GM12865 (cell line): Measurements from ENCODE around the gene CPM.

ENCODE experiments used
- DNase-seq: peaks from one replicate; pipeline ENCODE4 v3.0.0; 2010; ENCODE audit warnings: low read depth
- H3K4me3 ChIP-seq: 2 replicates; pipeline ENCODE4 v1.5.1; 2011; ENCODE audit warnings: mild to moderate bottlenecking, low read depth, low read length, control low read depth
- CTCF ChIP-seq: IDR thresholded peaks from 2 replicates; pipeline ENCODE4 v1.5.1; 2011; ENCODE audit warnings: low read length, control low read depth, low read depth, inconsistent platforms; ENCODE audit not compliant: insufficient read depth; ENCODE audit errors: missing control alignments

Gene CPM

GRCh38 chr12:68919581-68920239, 13.3 kb downstream of the CPM start:
- no peak for TF ChIP-seq CTCF
- no peak for DNase-seq
- H3K4me3 ChIP-seq = no peak overlapping the region

- DNase-seq = no peak
- no peak overlapping the region for H3K4me3 ChIP-seq
- no peak for TF ChIP-seq CTCF
Measured at GRCh38 chr12:68918960-68919359, 14.0 kb downstream of the CPM start.

GRCh38 chr12:68915055-68915454, 17.9 kb downstream of the CPM start:
- no peak for TF ChIP-seq CTCF
- no peak overlapping the region for H3K4me3 ChIP-seq
- no peak for DNase-seq

GRCh38 chr12:68913682-68914081, 19.3 kb downstream of the CPM start:
- DNase-seq = no peak
- H3K4me3 ChIP-seq = no peak overlapping the region
- TF ChIP-seq CTCF = no peak

GRCh38 chr12:68912916-68913315, 20.1 kb downstream of the CPM start:
- TF ChIP-seq CTCF = no peak
- no peak overlapping the region for H3K4me3 ChIP-seq
- no peak for DNase-seq

GRCh38 chr12:68911197-68911718, 21.7 kb downstream of the CPM start:
- no peak overlapping the region for H3K4me3 ChIP-seq
- DNase-seq = no peak
- no peak for TF ChIP-seq CTCF

GRCh38 chr12:68910128-68910527, 22.8 kb downstream of the CPM start:
- no peak overlapping the region for H3K4me3 ChIP-seq
- TF ChIP-seq CTCF = no peak
- no peak for DNase-seq
